ENCODE results near the gene AP3B1.

GRCh38 chr5:78075301-78075700 is 219.2 kb downstream of the AP3B1 start:
- no peak for TF ChIP-seq CTCF (conservative IDR thresholded peaks at IDR 0.05; ENCODE audit: low read length)
- TF ChIP-seq EZH2phosphoT487 (IDR thresholded peaks at IDR 0.05; ENCODE audit: borderline replicate concordance) = no peak
